SK-N-SH treated with all-trans-retinoic acid at 6 μM for 48 hours (cell line): ENCODE results near the gene RTL1.

Experiments used
- CSDC2 ChIP-seq: fragments of 250-450 bp; sonication (Bioruptor Pico); IDR thresholded peaks from 2 replicates; pipeline ENCODE4 v1.5.0; 2020; ENCODE audit warnings: mild to moderate bottlenecking, moderate library complexity
- GLIS3 ChIP-seq: fragments of 250-450 bp; sonication (Bioruptor Pico); IDR thresholded peaks from 2 replicates; pipeline ENCODE4 v1.5.0; 2020; ENCODE audit warnings: mild to moderate bottlenecking, moderate library complexity
- SNAI2 ChIP-seq: fragments of 250-450 bp; sonication (Bioruptor Pico); IDR thresholded peaks from 2 replicates; pipeline ENCODE4 v1.5.0; 2020; ENCODE audit warnings: mild to moderate bottlenecking, moderate library complexity
- ZNF565 ChIP-seq: fragments of 450-650 bp; formaldehyde crosslinking; conservative IDR thresholded peaks from 2 replicates; pipeline ENCODE4 v1.5.0; 2020; ENCODE audit warnings: low read depth, mild to moderate bottlenecking, moderate library complexity
- TF ChIP-seq, protein P1 (sequence below): fragments of 250-450 bp; sonication (Bioruptor Pico); IDR thresholded peaks from 2 replicates; pipeline ENCODE4 v1.5.1; 2020; ENCODE audit warnings: low read depth, mild to moderate bottlenecking, moderate library complexity

DNA sequence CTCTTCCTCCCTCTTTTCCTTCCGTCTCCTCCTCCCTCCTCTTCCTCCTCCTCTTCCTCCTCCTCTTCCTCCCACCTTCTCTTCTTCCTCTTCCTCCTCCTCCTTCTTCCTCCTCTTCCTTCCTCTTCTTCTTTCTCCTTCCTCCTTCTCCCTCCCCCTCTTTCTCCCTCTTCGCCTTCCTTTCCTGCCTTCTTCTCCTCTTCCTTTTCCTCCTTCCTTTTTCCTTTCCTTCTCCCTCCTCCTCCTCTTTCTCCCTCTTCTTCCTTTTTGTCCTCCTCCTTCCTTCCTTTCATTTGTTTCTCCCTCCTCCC, 41.6 kb downstream of the RTL1 start:
- TF ChIP-seq, protein P1, sequence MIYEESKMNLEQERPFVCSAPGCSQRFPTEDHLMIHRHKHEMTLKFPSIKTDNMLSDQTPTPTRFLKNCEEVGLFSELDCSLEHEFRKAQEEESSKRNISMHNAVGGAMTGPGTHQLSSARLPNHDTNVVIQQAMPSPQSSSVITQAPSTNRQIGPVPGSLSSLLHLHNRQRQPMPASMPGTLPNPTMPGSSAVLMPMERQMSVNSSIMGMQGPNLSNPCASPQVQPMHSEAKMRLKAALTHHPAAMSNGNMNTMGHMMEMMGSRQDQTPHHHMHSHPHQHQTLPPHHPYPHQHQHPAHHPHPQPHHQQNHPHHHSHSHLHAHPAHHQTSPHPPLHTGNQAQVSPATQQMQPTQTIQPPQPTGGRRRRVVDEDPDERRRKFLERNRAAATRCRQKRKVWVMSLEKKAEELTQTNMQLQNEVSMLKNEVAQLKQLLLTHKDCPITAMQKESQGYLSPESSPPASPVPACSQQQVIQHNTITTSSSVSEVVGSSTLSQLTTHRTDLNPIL, result no peak
- TF ChIP-seq GLIS3 (CRISPR knock-in tag) (no peak), SNAI2 (CRISPR knock-in tag) (no peak), ZNF565 (no peak), CSDC2 (no peak)
